ENCODE data around the gene SLC1A2.

Gene SLC1A2

GRCh38 chr11:35412285-35412684 lies 7.1 kb downstream of the SLC1A2 start:
- no peak for FAIRE-seq

GRCh38 chr11:35407041-35407440 lies 12.3 kb downstream of the SLC1A2 start:
- no peak for FAIRE-seq

DNA sequence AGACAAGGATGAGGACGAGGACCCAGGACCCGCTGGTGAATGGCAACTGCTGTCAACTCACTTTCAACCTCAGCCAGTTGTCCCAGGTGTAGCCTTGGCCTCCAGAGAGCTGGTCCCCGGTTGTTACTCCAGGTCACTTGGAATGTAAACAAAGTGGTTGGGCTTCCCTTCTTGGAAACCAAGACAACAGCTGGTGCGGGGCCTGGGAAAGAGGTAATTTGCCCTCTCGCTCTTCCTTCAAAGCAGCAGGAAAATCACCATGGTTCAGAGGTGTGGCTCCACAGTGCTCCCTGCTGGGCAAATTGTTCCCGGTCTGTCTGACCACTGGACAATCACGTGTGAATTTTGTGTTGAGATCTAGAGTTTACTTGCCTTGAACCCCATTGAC lies 15.0 kb downstream of the SLC1A2 start:
- no peak for FAIRE-seq

- FAIRE-seq, result no peak
Measured at GRCh38 chr11:35403765-35404387, 15.5 kb downstream of the SLC1A2 start.

- no peak for FAIRE-seq
Measured at GRCh38 chr11:35402751-35403660, 16.4 kb downstream of the SLC1A2 start.

- FAIRE-seq, result no peak
Measured at GRCh38 chr11:35398881-35399280, 20.5 kb downstream of the SLC1A2 start.

DNA sequence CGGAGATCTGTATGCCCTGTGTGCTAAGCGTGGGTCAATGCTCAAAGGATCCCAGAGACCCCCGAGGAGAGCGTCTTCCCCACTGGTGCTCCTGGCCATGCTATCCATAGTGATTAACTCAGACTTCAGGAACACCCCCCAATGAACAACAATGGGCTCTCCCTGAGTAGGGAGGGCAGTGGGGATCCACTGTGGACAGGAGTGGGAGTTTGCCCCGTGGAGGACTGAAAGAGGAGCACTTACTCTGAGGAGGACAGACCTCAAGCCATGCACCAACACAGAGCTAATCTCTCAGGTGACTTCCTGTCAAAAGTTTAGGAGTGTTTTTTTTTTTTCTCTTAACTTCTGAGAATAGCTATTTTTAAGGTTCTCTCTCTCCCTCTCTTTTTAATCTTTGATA lies 24.4 kb downstream of the SLC1A2 start:
- no peak for FAIRE-seq

- FAIRE-seq, result no peak
Measured at GRCh38 chr11:35393098-35393497, 26.3 kb downstream of the SLC1A2 start.

- no peak for FAIRE-seq
Measured at GRCh38 chr11:35391922-35392688, 27.3 kb downstream of the SLC1A2 start.

GRCh38 chr11:35390737-35391682 lies 28.3 kb downstream of the SLC1A2 start:
- FAIRE-seq, result no peak

DNA sequence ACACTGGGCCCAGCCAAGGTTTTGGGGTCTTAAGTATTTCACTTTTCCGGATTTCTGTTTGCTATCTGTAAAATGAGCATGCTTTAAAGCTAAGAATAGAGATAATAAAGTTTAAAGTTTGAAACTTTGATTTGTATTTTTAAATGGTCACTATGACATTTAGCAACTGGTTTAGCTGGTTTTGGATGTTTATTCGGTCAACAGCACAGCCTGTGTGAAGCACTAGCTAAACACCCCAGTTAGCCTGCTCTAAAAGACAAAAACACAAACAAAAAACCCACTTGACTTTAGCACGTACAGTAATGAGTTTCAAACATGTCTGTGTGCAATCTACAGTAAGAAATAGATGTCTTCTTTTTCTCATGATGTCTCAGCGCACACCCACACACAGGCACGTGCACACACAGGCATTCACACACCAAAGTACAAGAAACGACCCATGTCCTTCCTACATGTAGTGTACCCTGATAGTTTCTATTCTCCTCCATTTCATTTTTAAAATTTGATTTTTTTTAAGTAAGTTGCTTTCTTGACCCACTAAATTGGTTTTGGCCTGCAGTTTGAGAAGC lies 29.4 kb downstream of the SLC1A2 start:
- no peak for FAIRE-seq

DNA sequence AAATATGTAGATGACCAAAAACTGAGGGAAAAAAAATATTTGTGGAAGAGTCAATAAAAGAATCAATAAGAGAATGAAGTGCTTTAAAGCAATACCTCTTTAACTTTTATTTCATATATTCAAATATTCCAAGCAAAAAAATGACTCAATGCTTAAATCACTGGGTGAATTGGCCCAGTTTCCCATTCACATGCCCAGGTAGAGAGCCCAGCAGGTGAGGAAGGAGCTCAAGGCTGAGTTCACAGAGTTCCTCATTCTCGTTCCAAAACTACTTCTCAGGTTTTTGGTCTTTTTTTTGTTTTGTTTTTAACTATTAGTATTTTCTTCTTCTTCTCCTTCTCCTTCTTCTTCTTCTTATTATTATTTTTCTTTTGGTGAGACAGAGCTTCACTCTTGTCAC lies 30.2 kb downstream of the SLC1A2 start:
- FAIRE-seq, result no peak

GRCh38 chr11:35388061-35388460 lies 31.3 kb downstream of the SLC1A2 start:
- FAIRE-seq, result no peak

DNA sequence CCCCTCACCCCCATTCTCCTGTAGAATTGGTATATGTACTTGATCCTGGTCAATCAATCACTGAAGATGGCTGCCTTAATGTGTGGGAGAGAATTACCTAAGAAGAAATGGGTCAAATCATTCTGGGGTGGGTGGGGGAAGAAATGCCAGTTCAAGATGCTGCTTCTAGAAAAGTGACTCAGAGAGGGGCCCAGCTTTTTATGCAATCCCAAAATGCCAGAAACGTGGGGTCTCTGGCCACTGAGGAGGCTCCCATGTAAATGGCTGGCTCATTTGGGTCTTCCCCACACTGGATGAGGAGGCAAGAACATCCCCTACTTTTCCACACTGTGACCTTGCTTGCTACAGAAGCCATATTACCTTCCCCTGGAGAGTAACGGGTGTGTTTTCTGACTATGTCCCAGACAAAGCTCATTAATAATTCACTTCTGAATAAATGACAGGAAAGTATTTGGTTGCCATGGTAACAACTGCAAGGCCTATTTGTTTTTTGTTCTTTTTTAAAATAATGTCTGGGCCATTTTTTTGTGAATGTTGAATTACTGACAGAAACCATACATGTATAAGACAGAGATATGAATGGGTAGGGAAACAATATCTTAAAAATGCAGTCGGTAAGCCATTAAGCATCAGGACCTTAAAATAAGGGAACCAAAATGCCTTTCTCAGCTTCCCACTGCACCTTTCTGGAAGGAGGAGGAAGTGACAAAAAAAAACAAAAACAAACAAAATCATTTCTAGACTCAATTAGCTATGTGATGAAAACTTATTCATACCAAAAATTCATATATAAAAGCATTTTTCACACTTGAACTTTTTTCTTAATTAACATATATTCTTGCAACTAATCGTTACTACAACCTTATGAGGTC lies 32.0 kb downstream of the SLC1A2 start:
- no peak for FAIRE-seq

- no peak for FAIRE-seq
Measured at GRCh38 chr11:35383953-35384352, 35.4 kb downstream of the SLC1A2 start.

DNA sequence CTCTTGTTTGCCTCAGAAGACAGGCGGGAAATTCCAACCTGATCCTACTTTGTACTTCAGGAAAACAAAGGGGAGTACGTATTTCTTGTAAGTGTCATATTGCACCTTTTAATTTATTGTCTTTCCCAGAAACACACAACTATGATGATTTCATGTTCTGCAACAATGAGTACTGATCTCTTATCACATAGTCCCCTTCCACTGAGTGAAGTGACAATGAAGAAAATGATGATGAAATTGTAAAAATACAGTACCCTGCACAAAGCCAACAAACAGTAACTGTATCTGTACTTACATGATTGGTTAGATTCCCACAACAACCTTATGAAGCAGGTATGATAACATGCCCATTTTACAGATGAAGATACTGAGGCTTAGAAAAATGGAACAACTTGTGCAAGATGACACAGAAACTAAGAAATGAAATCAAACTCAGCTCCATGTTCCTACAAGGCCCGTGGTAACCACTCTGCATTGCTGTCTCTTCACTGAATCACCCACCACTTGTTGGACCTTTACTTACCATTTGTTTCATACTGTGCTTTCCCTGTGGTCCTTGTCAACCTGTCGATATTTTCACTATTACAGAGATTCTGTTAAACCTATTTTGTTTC lies 37.5 kb downstream of the SLC1A2 start:
- no peak for FAIRE-seq

DNA sequence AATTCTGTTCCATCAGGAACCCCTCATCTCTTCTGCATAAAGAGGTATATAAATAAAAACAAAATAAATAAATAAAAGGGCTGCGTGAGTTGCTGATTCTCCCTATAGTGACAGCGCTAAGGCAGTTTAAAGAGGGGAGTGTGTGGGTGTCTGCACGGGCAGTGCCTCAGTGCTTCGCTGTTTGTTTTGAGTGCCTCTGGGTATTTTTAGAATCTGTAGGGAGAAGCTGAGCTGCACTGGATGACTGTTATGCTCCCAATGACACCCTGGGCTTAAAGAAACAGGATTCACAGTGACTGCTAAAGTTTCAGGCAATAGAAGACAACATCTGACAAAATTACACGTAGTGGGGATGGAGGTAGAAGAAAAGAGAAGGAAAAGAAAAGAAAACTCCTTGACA lies 38.8 kb downstream of the SLC1A2 start:
- no peak for FAIRE-seq

DNA sequence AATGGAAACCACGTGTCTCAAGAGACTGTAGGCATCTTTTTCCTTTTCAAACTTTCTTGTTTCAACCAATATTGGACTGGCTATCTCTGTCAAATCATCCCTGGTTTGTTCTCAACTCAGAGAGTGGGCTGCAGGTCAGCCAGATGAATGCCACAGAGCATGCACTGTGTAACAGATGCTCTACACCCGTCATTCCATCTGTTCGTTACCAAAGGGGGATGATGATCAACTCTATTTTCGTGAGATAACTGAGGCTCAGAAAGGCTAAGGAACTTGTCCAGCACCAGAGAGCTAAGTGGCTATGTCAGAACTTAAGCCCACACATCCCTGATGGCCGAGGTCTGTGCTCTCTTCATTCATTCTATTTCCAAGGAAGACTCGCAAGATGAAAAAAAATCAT lies 42.1 kb downstream of the SLC1A2 start:
- FAIRE-seq, result no peak

GRCh38 chr11:35376613-35377012 lies 42.7 kb downstream of the SLC1A2 start:
- no peak for FAIRE-seq

- no peak for FAIRE-seq
Measured at GRCh38 chr11:35376118-35376510, 43.2 kb downstream of the SLC1A2 start.

All from TTC549 (cell line).